ENCODE data around the gene FEN1.

DNA sequence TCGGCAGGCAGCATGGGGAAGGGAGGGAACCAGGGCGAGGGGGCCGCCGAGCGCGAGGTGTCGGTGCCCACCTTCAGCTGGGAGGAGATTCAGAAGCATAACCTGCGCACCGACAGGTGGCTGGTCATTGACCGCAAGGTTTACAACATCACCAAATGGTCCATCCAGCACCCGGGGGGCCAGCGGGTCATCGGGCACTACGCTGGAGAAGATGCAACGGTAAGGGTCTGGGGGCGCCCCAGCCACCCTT is 35.6 kb downstream of the FEN1 start:
- TF ChIP-seq, protein P1, sequence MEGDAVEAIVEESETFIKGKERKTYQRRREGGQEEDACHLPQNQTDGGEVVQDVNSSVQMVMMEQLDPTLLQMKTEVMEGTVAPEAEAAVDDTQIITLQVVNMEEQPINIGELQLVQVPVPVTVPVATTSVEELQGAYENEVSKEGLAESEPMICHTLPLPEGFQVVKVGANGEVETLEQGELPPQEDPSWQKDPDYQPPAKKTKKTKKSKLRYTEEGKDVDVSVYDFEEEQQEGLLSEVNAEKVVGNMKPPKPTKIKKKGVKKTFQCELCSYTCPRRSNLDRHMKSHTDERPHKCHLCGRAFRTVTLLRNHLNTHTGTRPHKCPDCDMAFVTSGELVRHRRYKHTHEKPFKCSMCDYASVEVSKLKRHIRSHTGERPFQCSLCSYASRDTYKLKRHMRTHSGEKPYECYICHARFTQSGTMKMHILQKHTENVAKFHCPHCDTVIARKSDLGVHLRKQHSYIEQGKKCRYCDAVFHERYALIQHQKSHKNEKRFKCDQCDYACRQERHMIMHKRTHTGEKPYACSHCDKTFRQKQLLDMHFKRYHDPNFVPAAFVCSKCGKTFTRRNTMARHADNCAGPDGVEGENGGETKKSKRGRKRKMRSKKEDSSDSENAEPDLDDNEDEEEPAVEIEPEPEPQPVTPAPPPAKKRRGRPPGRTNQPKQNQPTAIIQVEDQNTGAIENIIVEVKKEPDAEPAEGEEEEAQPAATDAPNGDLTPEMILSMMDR (IDR thresholded peaks at IDR 0.05; ENCODE audit: control extremely low read depth in 1 of 3, insufficient read depth in 1 of 3, low read depth in 1 of 3, low read length in 3 of 3), result no peak
- TF ChIP-seq POLR2A (IDR thresholded peaks at IDR 0.05; ENCODE audit: control extremely low read depth in 1 of 2, low read depth in 2 of 2, low read length in 2 of 2), result peak in 1 of 2 experiments; percentile 54; a peak in 1 of 3 replicates
- TF ChIP-seq EZH2 (IDR thresholded peaks at IDR 0.05; ENCODE audit: low read depth, low read length, severe bottlenecking), result no peak
